NCI-H1930 (cell line): ENCODE data around the gene PHC2.

Experiments
- DNase-seq, 2 experiments: peaks; one replicate each; lab custom pipeline; 2025; lab: John Stamatoyannopoulos, UW

Gene PHC2

DNA sequence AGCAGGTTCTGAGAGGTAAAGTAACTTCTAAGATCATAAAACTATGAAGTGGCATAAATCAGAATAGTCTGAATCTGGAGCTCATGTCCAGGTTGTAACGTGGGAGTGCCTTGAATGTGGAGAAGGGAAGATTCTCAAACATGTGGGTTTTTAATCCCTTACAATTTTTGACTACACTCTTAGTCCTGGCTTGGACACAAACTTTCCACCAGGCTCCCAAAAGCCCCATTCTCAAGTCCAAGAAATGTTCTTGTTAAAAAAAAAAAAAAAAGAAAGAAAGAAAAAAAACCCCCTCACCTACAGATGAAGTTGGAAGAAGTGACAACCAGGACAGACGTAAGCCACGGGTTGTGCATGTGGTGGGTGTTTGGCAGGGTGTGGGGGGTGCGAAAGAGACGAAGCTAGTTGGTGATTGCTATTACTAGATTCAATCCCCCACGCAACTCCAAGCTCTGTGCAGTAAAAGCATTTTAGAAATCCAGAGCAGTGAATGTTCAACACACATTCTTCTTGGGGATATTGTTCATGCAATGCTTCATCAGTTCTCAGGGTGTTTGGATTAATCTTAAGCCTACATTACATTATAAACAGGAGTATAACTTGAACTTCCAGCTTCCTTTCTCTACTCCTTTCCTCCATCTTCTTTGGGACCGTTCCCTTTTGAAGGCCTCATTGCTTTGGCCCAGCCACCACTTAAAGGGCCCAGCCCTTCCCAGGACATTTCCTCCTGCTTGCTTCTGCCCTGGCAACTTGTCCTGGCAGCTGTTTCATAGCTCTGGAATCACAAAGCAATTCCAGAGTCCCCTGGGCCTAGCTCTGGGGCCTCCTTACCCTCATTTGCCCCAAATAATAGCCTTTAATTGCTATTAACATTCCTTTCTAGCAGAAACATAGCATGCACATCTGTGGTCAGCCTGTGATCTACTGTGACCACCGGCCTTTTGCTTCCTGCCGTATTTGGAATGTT, 41.8 kb downstream of the PHC2 start:
- no peak for DNase-seq

- DNase-seq, result no peak
Measured at GRCh38 chr1:33387625-33388024, 43.3 kb downstream of the PHC2 start.

DNA sequence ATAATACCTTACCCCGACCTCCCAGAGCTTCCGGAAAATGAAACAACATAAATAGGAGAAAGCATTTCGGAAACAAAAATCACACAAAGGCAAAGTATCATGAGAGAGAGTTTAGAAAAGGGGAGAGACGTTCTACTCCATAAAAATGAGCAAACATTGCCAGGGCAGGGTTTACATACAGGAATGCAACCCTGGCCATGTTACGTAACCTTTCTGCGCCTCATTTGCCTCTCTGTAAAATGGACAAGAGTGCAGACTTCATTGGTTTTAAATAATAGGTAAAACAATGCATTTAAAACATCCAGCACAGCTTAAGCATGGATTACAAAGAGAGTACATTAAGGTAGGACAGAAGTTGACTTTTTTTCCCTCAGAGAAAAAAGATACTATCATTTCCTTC, 45.6 kb downstream of the PHC2 start:
- DNase-seq, result no peak

- DNase-seq, result no peak
Measured at GRCh38 chr1:33384040-33384812, 46.7 kb downstream of the PHC2 start.

GRCh38 chr1:33383489-33383888, 47.4 kb downstream of the PHC2 start:
- DNase-seq, result no peak

DNA sequence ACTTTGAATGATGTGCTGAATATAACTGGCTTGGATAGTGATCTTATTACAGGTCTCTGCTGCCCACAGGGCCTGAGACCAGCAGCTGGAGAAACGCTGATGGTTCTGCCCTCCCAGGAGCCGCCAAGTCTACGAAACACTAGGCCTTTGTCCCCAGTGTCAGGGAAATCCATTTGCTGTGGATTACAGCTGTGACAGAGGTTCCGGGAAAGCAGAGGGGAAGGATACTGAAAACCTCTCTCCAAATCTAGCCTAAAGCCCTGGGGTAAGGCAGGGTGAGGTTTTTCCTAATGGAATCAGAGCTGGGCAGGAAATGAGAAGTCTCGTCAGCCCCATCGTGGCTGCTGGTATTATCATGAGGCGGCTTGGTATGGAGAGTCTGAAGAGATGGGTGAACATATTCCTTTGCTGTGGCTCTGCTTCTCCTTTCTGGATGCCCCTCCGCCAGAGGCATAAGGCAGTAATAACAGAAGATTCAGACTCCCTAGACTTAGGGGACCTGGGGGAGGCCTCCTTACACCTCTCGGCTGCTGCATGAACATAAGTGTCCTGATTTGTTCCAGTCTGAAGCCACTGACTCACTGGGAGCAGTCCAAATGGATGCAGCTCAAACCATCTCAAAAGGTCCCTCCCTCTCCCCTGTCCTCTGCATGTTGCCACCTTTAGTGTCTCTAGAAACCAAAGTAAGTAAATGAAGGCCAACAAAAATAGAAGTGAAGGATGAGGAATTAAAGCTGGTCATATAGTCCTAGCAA, 48.1 kb downstream of the PHC2 start:
- DNase-seq, result no peak

GRCh38 chr1:33381977-33382376, 48.9 kb downstream of the PHC2 start:
- no peak for DNase-seq

- DNase-seq, result no peak
Measured at GRCh38 chr1:33380811-33381210, 50.1 kb downstream of the PHC2 start.

DNA sequence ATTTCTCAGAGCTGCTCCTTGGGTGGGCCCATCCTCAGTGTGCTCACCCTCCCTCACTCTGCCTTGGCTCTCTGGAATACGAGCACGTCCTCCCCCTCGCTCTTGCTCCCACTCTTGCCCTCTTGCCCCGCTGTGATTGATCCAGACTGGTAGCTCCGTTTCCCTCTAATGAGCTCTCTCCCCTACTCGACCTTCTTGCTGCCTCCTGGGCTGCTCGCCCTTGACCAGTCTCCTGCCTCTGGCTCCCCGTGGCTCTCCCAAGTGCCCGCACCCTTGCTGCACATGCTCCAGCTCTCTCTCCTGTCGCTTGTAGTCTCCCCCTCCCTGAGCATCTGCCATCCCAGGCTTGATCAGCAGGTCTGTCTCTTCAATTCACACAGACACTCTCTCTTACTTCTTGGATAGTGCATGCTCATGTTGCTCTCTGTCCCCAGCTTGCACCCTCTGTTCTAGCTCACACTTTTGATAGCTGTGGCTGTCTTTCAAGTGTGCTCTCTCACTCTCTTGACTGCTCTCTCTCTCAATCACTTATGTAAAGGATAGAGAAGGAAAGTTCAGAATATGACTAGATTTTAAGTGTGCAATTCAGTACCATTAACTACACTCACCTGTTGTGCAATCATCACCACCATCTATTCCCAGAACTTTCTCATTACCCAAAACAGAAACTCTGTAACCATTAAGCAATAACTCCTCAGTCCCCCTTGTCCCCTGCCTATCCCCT, 51.1 kb downstream of the PHC2 start:
- no peak for DNase-seq

DNA sequence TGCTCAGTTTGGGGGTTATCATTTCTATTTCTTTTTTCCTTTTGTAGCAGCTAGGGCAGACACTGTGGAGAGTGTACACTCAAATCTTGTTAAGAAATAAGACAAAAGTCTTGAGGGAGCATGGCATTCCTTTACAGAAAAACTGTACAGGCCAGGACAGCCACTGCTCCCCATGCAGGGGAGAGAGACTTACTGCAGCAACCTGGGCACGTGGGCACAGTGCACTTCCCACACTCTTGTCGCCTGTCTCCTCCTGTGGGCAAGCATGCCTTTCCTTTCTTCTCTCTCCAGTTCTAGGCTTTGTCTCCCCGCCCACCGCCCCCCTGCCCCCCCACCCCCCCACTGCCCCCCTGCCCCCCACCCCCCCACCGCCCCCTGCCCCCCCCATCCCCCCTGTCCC, 51.9 kb downstream of the PHC2 start:
- DNase-seq, result no peak

DNA sequence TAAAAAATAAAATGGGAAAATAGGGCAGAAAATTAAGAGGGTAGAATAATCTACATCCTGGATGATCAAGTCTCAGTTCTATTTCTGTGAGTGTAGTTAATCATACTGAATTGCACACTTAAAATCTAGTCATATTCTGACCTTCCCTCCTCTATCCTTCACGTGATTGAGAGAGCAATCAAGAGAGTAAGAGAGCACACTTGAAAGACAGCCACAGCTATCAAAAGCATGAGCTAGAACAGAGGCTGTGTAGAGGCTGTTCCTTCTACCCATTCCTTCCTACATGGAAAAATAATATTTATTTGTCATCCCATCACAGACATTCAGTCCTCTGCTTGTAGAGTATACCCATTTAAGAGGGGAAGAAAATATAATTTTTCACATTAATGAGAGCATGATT, 52.4 kb downstream of the PHC2 start:
- no peak for DNase-seq

DNA sequence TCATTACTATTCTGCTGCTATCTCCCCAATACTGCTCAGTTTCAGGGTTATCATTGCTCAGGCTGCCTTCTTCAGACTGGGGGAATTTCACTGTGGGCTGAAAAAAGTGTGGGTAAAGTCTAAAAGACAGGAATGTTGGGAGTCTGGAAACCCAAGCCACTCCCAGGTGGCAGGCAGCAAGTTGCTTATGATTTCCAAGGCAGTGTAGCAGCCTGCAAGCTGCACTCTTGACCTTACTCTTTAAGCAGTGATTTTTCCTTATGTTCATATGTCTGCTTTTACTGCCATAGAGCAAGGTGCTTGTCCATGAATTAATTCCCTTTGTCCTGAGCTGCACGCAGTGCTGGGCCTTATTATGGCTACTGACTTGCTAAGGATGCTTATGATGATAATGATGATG, 53.1 kb downstream of the PHC2 start:
- DNase-seq, result no peak

GRCh38 chr1:33377013-33377412, 53.9 kb downstream of the PHC2 start:
- no peak for DNase-seq

DNA sequence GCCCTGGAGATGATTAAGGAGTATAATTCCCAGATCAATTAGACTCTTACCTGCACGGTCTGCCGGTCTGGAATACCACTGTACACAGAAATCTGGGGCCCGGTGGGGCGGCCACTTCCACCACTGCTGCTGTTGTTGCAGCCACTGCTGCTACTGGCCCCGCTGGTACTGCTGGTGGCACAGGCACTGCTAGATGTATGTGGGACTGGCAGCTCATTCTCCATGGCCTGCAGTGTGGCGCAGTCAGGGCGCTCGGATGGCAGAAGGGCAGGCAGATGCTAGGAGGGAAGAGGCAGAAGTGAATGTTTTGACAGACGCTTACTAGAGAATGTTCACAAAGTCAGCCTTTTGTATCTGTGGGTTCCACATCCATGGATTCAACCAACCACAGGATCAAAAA, 55.6 kb downstream of the PHC2 start:
- no peak for DNase-seq

DNA sequence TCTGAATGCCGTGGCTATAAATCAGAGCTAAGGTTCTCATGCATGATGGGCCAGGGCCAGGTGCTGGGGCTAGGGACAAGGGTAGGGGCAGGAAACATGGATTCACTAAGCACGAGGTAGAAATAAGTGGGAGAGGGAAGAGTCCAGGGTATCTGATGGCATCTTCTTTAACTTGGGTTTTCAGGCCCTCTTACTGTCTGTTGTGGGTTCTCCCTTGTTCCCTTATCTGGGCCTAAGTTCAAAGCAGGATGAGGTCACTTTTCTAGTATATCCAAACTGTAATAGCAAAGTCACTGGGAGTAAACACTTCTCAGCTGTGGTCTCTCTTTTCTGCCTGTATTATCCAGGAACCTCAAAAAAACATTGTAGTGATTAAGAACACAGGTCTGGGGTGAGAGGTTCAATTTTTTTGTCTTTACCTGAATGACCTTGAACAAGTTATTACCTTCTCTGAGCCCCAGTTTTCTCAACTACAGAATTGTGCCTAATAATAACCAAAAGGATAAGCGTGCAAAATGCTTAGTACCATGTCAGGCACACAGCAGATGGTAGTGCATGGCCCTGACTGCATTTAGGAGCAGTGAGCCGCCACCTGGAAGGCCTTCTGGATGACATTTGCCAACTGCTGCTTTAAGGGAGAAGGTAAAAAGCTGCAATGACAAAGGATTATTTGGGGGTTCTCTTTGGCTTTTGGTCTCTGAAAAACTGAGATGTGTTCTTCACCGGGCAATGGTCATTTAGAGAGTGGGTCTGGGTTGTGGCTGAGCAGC, 56.4 kb downstream of the PHC2 start:
- no peak for DNase-seq

- DNase-seq, result no peak
Measured at GRCh38 chr1:33373606-33374005, 57.3 kb downstream of the PHC2 start.

GRCh38 chr1:33372677-33373076, 58.2 kb downstream of the PHC2 start:
- DNase-seq, result no peak

- no peak for DNase-seq
Measured at GRCh38 chr1:33372162-33372561, 58.7 kb downstream of the PHC2 start.

DNA sequence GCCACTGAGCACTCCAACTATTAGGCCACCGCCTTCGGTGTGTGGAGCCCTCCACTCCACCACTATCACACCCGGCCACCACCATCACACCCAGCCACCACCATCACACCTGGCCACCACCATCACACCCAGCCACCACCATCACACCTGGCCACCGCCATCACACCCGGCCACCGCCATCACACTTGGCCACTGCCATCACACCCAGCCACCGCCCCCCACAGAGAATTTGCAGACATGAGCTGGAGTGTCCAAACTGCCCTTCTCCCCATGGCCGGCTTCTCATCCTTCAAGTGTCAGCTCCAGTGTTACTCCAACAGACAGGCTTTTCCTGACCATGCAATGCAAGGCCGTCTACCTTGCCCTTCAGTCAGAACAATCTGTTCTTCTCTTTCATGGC, 59.6 kb downstream of the PHC2 start:
- no peak for DNase-seq

GRCh38 chr1:33370827-33371226, 60.1 kb downstream of the PHC2 start:
- no peak for DNase-seq

DNA sequence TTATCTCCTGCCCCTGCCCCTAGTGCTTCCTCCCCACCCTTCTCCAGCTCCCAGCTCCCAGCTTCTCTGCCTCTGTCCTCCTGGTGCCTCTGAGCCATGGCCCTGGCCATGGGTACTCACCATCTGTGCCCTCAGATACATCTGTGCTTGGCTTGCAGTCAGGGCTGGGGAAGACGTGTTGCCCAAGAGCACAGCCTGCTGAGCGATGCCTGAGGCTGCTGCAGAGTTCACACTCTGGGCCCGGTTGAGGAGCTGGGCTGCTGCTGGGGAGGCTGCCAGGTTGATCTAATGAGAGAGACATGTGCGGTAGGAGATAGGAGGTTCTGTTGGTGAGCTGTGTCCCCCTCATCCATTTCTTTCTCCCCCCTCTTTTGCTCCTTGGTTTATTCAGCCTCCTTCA, 60.6 kb downstream of the PHC2 start:
- no peak for DNase-seq
